ENCODE results near the gene KLC4.

The KLC4 gene

GRCh38 chr6:43034190-43034525, 25.3 kb upstream of the KLC4 start:
- H3K9ac ChIP-seq, result no peak overlapping the region
- no peak for TF ChIP-seq CTCF (IDR thresholded peaks at IDR 0.05)
- H2AFZ ChIP-seq, result no peak overlapping the region
- no peaks in the 10 kb centered on the region for H3K4me1 ChIP-seq
- H3K27ac ChIP-seq, result no peak overlapping the region
- no peaks in the 10 kb centered on the region for H3K79me2 ChIP-seq
- no peaks in the 10 kb centered on the region for H3K9me3 ChIP-seq (ENCODE audit: control insufficient read depth, low read length)
- H3K4me3 ChIP-seq (ENCODE audit: low read depth, low read length), result no peak overlapping the region
- H3K4me2 ChIP-seq (ENCODE audit: low read length), result no peak overlapping the region
- no peaks in the 10 kb centered on the region for H3K27me3 ChIP-seq (ENCODE audit: control insufficient read depth, insufficient read depth, low read length)
- H3K36me3 ChIP-seq (ENCODE audit: control insufficient read depth, insufficient read depth, low read length), result no peaks in the 10 kb centered on the region

- Histone ChIP-seq H3K4me1 (no peaks in the 10 kb centered on the region), H3K4me3 (ENCODE audit: low read depth, low read length) (no peak overlapping the region), H3K79me2 (no peaks in the 10 kb centered on the region), H3K27me3 (ENCODE audit: control insufficient read depth, insufficient read depth, low read length) (no peaks in the 10 kb centered on the region), H2AFZ (no peak overlapping the region), H3K27ac (no peak overlapping the region), H3K9ac (no peak overlapping the region), H3K4me2 (ENCODE audit: low read length) (no peak overlapping the region), H3K36me3 (ENCODE audit: control insufficient read depth, insufficient read depth, low read length) (no peaks in the 10 kb centered on the region), H3K9me3 (ENCODE audit: control insufficient read depth, low read length) (no peaks in the 10 kb centered on the region)
- no peak for TF ChIP-seq CTCF (IDR thresholded peaks at IDR 0.05)
Observed at GRCh38 chr6:43035495-43036194, 23.8 kb upstream of the KLC4 start.

- no peaks in the 10 kb centered on the region for H3K36me3 ChIP-seq (ENCODE audit: control insufficient read depth, insufficient read depth, low read length)
Observed at GRCh38 chr6:43036712-43037111, 22.7 kb upstream of the KLC4 start.

GRCh38 chr6:43037197-43037596, 22.2 kb upstream of the KLC4 start:
- Histone ChIP-seq H3K27me3 (ENCODE audit: control insufficient read depth, insufficient read depth, low read length) (no peaks in the 10 kb centered on the region), H3K27ac (no peak overlapping the region), H3K4me3 (ENCODE audit: low read depth, low read length) (no peak overlapping the region), H3K79me2 (no peaks in the 10 kb centered on the region), H3K4me1 (no peaks in the 10 kb centered on the region), H3K4me2 (ENCODE audit: low read length) (no peak overlapping the region), H3K9ac (no peak overlapping the region), H3K9me3 (ENCODE audit: control insufficient read depth, low read length) (no peaks in the 10 kb centered on the region), H3K36me3 (ENCODE audit: control insufficient read depth, insufficient read depth, low read length) (no peaks in the 10 kb centered on the region), H2AFZ (no peak overlapping the region)
- no peak for TF ChIP-seq CTCF (IDR thresholded peaks at IDR 0.05)

More at GRCh38 chr6:43036712-43037111, 22.7 kb upstream of the KLC4 start:
- no peak overlapping the region for H3K4me2 ChIP-seq (ENCODE audit: low read length)
- H2AFZ ChIP-seq, result no peak overlapping the region
- no peak for TF ChIP-seq CTCF (IDR thresholded peaks at IDR 0.05)
- no peaks in the 10 kb centered on the region for H3K9me3 ChIP-seq (ENCODE audit: control insufficient read depth, low read length)
- H3K4me1 ChIP-seq, result no peaks in the 10 kb centered on the region
- H3K4me3 ChIP-seq (ENCODE audit: low read depth, low read length), result no peak overlapping the region
- no peaks in the 10 kb centered on the region for H3K27me3 ChIP-seq (ENCODE audit: control insufficient read depth, insufficient read depth, low read length)
- no peak overlapping the region for H3K9ac ChIP-seq
- H3K79me2 ChIP-seq, result no peaks in the 10 kb centered on the region
- H3K27ac ChIP-seq, result no peak overlapping the region

GRCh38 chr6:43037706-43038105, 21.7 kb upstream of the KLC4 start:
- no peaks in the 10 kb centered on the region for H3K36me3 ChIP-seq (ENCODE audit: control insufficient read depth, insufficient read depth, low read length)

More at GRCh38 chr6:43037706-43038105, 21.7 kb upstream of the KLC4 start:
- H3K79me2 ChIP-seq, result no peaks in the 10 kb centered on the region
- no peak overlapping the region for H2AFZ ChIP-seq
- no peak overlapping the region for H3K4me2 ChIP-seq (ENCODE audit: low read length)
- TF ChIP-seq CTCF (IDR thresholded peaks at IDR 0.05), result no peak
- H3K9ac ChIP-seq, result no peak overlapping the region
- H3K27me3 ChIP-seq (ENCODE audit: control insufficient read depth, insufficient read depth, low read length), result no peaks in the 10 kb centered on the region
- no peaks in the 10 kb centered on the region for H3K9me3 ChIP-seq (ENCODE audit: control insufficient read depth, low read length)
- no peak overlapping the region for H3K4me3 ChIP-seq (ENCODE audit: low read depth, low read length)
- no peak overlapping the region for H3K27ac ChIP-seq
- H3K4me1 ChIP-seq, result no peaks in the 10 kb centered on the region
